Keratinocyte (primary cell): ENCODE data around the gene SLC38A7.

Source experiments
- EZH2 ChIP-seq: IDR thresholded peaks from one replicate; pipeline ENCODE4 v1.6.1; 2012; ENCODE audit warnings: inconsistent platforms, mild to moderate bottlenecking, low read length, moderate library complexity
- TF ChIP-seq, protein P1 (sequence below), 3 experiments: IDR thresholded peaks in 1 of 3; conservative IDR thresholded peaks in 1 of 3; optimal IDR thresholded peaks in 1 of 3; 2 replicates in 2 of 3; 3 replicates in 1 of 3; pipeline versions ENCODE3 to v1.5.1; 2011; ENCODE audit warnings: low read length in 3 of 3, mild to moderate bottlenecking in 3 of 3, moderate library complexity in 2 of 3, control low read depth in 1 of 3, inconsistent platforms in 1 of 3; ENCODE audit not compliant: insufficient read depth in 2 of 3; ENCODE audit errors: extremely low read depth in 1 of 3

GRCh38 chr16:58679763-58680162 lies 4.8 kb downstream of the SLC38A7 start:
- TF ChIP-seq, protein P1, sequence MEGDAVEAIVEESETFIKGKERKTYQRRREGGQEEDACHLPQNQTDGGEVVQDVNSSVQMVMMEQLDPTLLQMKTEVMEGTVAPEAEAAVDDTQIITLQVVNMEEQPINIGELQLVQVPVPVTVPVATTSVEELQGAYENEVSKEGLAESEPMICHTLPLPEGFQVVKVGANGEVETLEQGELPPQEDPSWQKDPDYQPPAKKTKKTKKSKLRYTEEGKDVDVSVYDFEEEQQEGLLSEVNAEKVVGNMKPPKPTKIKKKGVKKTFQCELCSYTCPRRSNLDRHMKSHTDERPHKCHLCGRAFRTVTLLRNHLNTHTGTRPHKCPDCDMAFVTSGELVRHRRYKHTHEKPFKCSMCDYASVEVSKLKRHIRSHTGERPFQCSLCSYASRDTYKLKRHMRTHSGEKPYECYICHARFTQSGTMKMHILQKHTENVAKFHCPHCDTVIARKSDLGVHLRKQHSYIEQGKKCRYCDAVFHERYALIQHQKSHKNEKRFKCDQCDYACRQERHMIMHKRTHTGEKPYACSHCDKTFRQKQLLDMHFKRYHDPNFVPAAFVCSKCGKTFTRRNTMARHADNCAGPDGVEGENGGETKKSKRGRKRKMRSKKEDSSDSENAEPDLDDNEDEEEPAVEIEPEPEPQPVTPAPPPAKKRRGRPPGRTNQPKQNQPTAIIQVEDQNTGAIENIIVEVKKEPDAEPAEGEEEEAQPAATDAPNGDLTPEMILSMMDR (optimal IDR thresholded peaks at IDR 0.05 in 1 of 3, IDR thresholded peaks at IDR 0.05 in 1 of 3, conservative IDR thresholded peaks at IDR 0.05 in 1 of 3; ENCODE audit: extremely low read depth in 1 of 3, insufficient read depth in 2 of 3, low read length in 3 of 3) = no peak
- TF ChIP-seq EZH2 = no peak
